ENCODE results near the gene SIK3.

The SIK3 gene

DNA sequence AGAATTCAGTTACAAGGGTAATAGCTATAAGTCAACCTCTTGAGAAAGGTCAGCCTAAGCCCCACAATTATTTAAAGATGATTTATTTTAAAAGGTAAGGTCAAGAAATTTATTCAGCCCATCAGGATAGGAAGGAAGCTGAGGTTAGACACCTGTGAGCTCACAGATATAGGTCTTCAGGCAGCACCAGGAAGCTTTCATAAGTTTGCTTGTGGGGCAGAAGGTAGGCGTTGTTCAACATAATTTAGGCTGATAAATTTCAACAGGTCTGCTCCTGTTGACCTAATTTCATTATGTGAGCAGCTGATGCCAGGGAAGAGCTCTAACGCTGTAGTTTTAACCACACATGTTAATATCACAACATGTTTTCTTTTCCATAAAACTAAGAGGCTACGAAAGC lies 142.7 kb downstream of the SIK3 start:
- TF ChIP-seq, protein P1, sequence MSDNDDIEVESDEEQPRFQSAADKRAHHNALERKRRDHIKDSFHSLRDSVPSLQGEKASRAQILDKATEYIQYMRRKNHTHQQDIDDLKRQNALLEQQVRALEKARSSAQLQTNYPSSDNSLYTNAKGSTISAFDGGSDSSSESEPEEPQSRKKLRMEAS (IDR thresholded peaks at IDR 0.05): no peak
- no peak for TF ChIP-seq RAD21 (IDR thresholded peaks at IDR 0.05; ENCODE audit: low read depth)
- TF ChIP-seq CREB1 (IDR thresholded peaks at IDR 0.05; ENCODE audit: low read depth): no peak
- no peak for TF ChIP-seq EGR1 (IDR thresholded peaks at IDR 0.05)
- TF ChIP-seq NFIC (IDR thresholded peaks at IDR 0.05): no peak
- TF ChIP-seq EP300 (IDR thresholded peaks at IDR 0.05; ENCODE audit: borderline replicate concordance): no peak

DNA sequence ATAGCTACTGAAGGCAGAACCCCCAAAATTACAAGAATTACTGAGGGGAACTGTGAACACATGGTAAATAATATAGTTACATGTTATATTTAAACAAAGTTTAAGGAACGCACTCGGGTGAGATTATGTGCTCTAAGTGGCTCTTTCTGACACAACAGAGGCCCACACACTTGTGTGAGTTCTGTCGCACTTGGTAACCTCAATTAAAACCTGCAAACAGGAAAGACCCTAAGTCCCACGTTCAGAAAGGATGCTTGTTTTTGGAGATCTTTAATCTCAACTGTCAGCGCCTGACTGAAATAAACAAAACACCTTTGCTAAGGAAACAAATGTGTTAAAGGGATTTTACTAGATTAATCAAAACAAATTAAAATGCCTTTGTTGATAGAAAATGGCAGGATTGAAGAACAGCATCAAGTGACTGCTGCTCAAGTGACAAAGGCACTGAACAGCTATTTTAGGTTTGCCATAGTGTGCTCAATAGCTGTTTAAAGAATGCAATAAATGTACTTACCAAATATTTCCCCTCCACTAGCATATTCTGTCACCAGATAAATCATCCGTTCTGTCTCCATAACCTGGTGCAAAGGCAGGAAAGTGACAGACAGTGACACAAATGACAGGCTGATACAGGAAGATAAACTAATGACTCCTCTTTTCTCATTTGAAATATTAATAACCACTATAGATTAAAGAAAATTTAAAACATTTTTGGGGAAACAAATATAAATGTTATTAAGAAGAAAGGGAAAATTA lies 144.5 kb downstream of the SIK3 start:
- TF ChIP-seq TAF1 (IDR thresholded peaks at IDR 0.05; ENCODE audit: low read depth) (no peak), EGR1 (IDR thresholded peaks at IDR 0.05) (no peak), CREB1 (IDR thresholded peaks at IDR 0.05; ENCODE audit: low read depth) (no peak), ZBTB7A (IDR thresholded peaks at IDR 0.05; ENCODE audit: low read depth) (no peak), YY1 (IDR thresholded peaks at IDR 0.05; ENCODE audit: low read depth) (no peak), EP300 (IDR thresholded peaks at IDR 0.05; ENCODE audit: borderline replicate concordance) (no peak), REST (IDR thresholded peaks at IDR 0.05; ENCODE audit: low read depth) (no peak), CEBPB (IDR thresholded peaks at IDR 0.05) (no peak), TCF12 (IDR thresholded peaks at IDR 0.05; ENCODE audit: low read depth) (no peak), RAD21 (IDR thresholded peaks at IDR 0.05; ENCODE audit: low read depth) (no peak), USF1 (IDR thresholded peaks at IDR 0.05) (no peak), FOXM1 (IDR thresholded peaks at IDR 0.05; ENCODE audit: borderline replicate concordance, low read depth) (no peak), NFIC (IDR thresholded peaks at IDR 0.05) (no peak), TEAD4 (IDR thresholded peaks at IDR 0.05) (no peak)
- TF ChIP-seq, protein P1 (IDR thresholded peaks at IDR 0.05): no peak

- no peak for TF ChIP-seq FOXM1 (IDR thresholded peaks at IDR 0.05; ENCODE audit: borderline replicate concordance, low read depth)
- no peak for TF ChIP-seq EP300 (IDR thresholded peaks at IDR 0.05; ENCODE audit: borderline replicate concordance)
- TF ChIP-seq CREB1 (IDR thresholded peaks at IDR 0.05; ENCODE audit: low read depth): no peak
- no peak for TF ChIP-seq REST (IDR thresholded peaks at IDR 0.05; ENCODE audit: low read depth)
- no peak for TF ChIP-seq USF1 (IDR thresholded peaks at IDR 0.05)
- TF ChIP-seq YY1 (IDR thresholded peaks at IDR 0.05; ENCODE audit: low read depth): no peak
- no peak for TF ChIP-seq TAF1 (IDR thresholded peaks at IDR 0.05; ENCODE audit: low read depth)
- TF ChIP-seq, protein P1 (IDR thresholded peaks at IDR 0.05): no peak
- TF ChIP-seq CEBPB (IDR thresholded peaks at IDR 0.05): no peak
- no peak for TF ChIP-seq ZBTB7A (IDR thresholded peaks at IDR 0.05; ENCODE audit: low read depth)
- TF ChIP-seq TEAD4 (IDR thresholded peaks at IDR 0.05): no peak
Observed at GRCh38 chr11:116951762-116952161, 146.5 kb downstream of the SIK3 start.

DNA sequence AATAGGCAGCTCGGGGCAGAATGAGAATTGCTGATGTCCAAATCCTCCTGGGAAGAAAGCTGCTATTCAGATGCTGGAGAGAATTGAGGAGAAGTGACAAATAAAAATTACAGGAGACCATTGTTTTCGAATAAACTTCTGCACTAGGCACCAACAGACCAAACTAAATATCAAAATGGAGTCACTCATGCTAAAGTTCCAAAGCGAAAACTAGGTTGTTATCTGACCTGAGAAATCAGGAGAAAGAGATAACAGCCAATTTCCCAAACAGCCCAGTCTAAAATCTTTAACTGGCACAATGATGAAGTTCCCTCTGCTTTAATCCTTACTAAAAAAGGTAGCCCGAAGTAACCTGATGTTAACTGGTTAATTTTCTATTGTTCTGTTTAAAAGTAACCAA lies 148.0 kb downstream of the SIK3 start:
- no peak for TF ChIP-seq ZBTB7A (IDR thresholded peaks at IDR 0.05; ENCODE audit: low read depth)
- no peak for TF ChIP-seq EP300 (IDR thresholded peaks at IDR 0.05; ENCODE audit: borderline replicate concordance)
- TF ChIP-seq YY1 (IDR thresholded peaks at IDR 0.05; ENCODE audit: low read depth): no peak
- TF ChIP-seq EGR1 (IDR thresholded peaks at IDR 0.05): no peak
- no peak for TF ChIP-seq FOXM1 (IDR thresholded peaks at IDR 0.05; ENCODE audit: borderline replicate concordance, low read depth)
- no peak for TF ChIP-seq NFIC (IDR thresholded peaks at IDR 0.05)
- no peak for TF ChIP-seq TAF1 (IDR thresholded peaks at IDR 0.05; ENCODE audit: low read depth)
- TF ChIP-seq, protein P1 (IDR thresholded peaks at IDR 0.05): no peak
- no peak for TF ChIP-seq TCF12 (IDR thresholded peaks at IDR 0.05; ENCODE audit: low read depth)
- TF ChIP-seq USF1 (IDR thresholded peaks at IDR 0.05): no peak
- TF ChIP-seq RAD21 (IDR thresholded peaks at IDR 0.05; ENCODE audit: low read depth): no peak
- no peak for TF ChIP-seq TEAD4 (IDR thresholded peaks at IDR 0.05)
- TF ChIP-seq REST (IDR thresholded peaks at IDR 0.05; ENCODE audit: low read depth): no peak
- TF ChIP-seq CEBPB (IDR thresholded peaks at IDR 0.05): no peak
- TF ChIP-seq CREB1 (IDR thresholded peaks at IDR 0.05; ENCODE audit: low read depth): no peak
